Activated naive CD4-positive, alpha-beta T cell treated with anti-CD3 and anti-CD28 coated beads, Interleukin-2, amount 10 ng/mL, durations not matched to agents 7 days and 5 days (primary cell): Measurements from ENCODE around the gene TTC32.
"Not testable (repeated sequence)": the region's sequence is repeated elsewhere in the genome, so short reads cannot be mapped to it uniquely, and the experiment has no call there.

Experiments
- CTCF ChIA-PET: fragments of 350-600 bp; sonication (Branson Sonifier 250); formaldehyde crosslinking; loops from one replicate; lab custom pipeline; 2021; ENCODE audit warnings: antibody characterized with exemption; lab: Charles Lee
- DNase-seq: peaks from one replicate; pipeline ENCODE4 v3.0.0-alpha.2; 2020
- H3K27ac Mint-ChIP-seq: one replicate; pipeline ENCODE4 v1.8.0; 2021; ENCODE audit warnings: mild to moderate bottlenecking, moderate library complexity, mixed read lengths
- H3K27me3 Mint-ChIP-seq: one replicate; pipeline ENCODE4 v1.8.0; 2021; ENCODE audit warnings: mild to moderate bottlenecking, mixed read lengths
- H3K36me3 Mint-ChIP-seq: one replicate; pipeline ENCODE4 v1.8.0; 2021; ENCODE audit warnings: mixed read lengths
- H3K4me1 Mint-ChIP-seq: one replicate; pipeline ENCODE4 v1.8.0; 2021; ENCODE audit warnings: mixed read lengths
- H3K4me3 Mint-ChIP-seq: one replicate; pipeline ENCODE4 v1.8.0; 2021; ENCODE audit warnings: mild to moderate bottlenecking, moderate library complexity, mixed read lengths
- H3K9me3 Mint-ChIP-seq: one replicate; pipeline ENCODE4 v1.8.0; 2021; ENCODE audit warnings: mixed read lengths

TTC32 gene

GRCh38 chr2:19916385-19916950 is 14.7 kb upstream of the TTC32 start:
- CTCF ChIA-PET = no interaction called here
- no peak for DNase-seq
- no peaks in the 10 kb centered on the region for H3K4me1 Mint-ChIP-seq
- H3K4me3 Mint-ChIP-seq = no peak overlapping the region
- H3K27ac Mint-ChIP-seq = no peak overlapping the region
- no peaks in the 10 kb centered on the region for H3K9me3 Mint-ChIP-seq
- H3K36me3 Mint-ChIP-seq = no peaks in the 10 kb centered on the region
- no peaks in the 10 kb centered on the region for H3K27me3 Mint-ChIP-seq

GRCh38 chr2:19914266-19914975 is 12.6 kb upstream of the TTC32 start:
- CTCF ChIA-PET = no interaction called here
- Mint-ChIP-seq H3K4me3 (no peak overlapping the region), H3K27me3 (no peaks in the 10 kb centered on the region), H3K27ac (no peak overlapping the region), H3K9me3 (no peaks in the 10 kb centered on the region), H3K4me1 (no peaks in the 10 kb centered on the region), H3K36me3 (no peaks in the 10 kb centered on the region)
- no peak for DNase-seq

- DNase-seq = no peak
- no peak overlapping the region for H3K4me3 Mint-ChIP-seq
- H3K36me3 Mint-ChIP-seq = no peaks in the 10 kb centered on the region
- H3K27ac Mint-ChIP-seq = no peak overlapping the region
- H3K4me1 Mint-ChIP-seq = no peaks in the 10 kb centered on the region
- H3K27me3 Mint-ChIP-seq = no peaks in the 10 kb centered on the region
- H3K9me3 Mint-ChIP-seq = no peaks in the 10 kb centered on the region
- CTCF ChIA-PET = interaction anchor here (0.6 to 1.8 kb wide), 3 partner anchors 48 to 111 kb away, joined by 3 to 4 read pairs (median 3); no protein-coding TSS in a partner anchor
Observed at GRCh38 chr2:19911808-19912509, 10.2 kb upstream of the TTC32 start.

GRCh38 chr2:19902216-19902740 is 495 bp upstream of the TTC32 start:
- Mint-ChIP-seq H3K9me3 (no peaks in the 10 kb centered on the region), H3K27me3 (peaks cover 15% of the 10 kb centered on the region), H3K36me3 (peaks cover 21% of the 10 kb centered on the region), H3K27ac (peak overlapping the region; percentile 93), H3K4me1 (peaks cover 43% of the 10 kb centered on the region), H3K4me3 (peak overlapping the region; percentile 84)
- no peak for DNase-seq
- CTCF ChIA-PET = no interaction called here

- no peak for DNase-seq
- H3K27ac Mint-ChIP-seq = peak overlapping the region; percentile 93
- peaks cover 46% of the 10 kb centered on the region for H3K4me1 Mint-ChIP-seq
- peak overlapping the region; percentile 84 for H3K4me3 Mint-ChIP-seq
- H3K9me3 Mint-ChIP-seq = no peaks in the 10 kb centered on the region
- CTCF ChIA-PET = interaction anchor here (0.9 kb wide), 1 partner anchor 37 kb away, joined by 3 read pairs; no protein-coding TSS in a partner anchor
- H3K36me3 Mint-ChIP-seq = peaks cover 25% of the 10 kb centered on the region
- peaks cover 15% of the 10 kb centered on the region for H3K27me3 Mint-ChIP-seq
Observed at GRCh38 chr2:19900931-19901441, 797 bp downstream of the TTC32 start.

GRCh38 chr2:19899985-19900930 is 1.5 kb downstream of the TTC32 start:
- H3K4me3 Mint-ChIP-seq = peak overlapping the region; percentile 84
- peaks cover 15% of the 10 kb centered on the region for H3K27me3 Mint-ChIP-seq
- CTCF ChIA-PET = interaction anchor here (0.9 to 1.2 kb wide), 3 partner anchors 37 to 150 kb away, joined by 3 read pairs; partner anchors contain the start of gene WDR35
- peaks cover 28% of the 10 kb centered on the region for H3K36me3 Mint-ChIP-seq
- H3K27ac Mint-ChIP-seq = peak overlapping the region; percentile 93
- H3K4me1 Mint-ChIP-seq = peaks cover 54% of the 10 kb centered on the region
- DNase-seq = peak; percentile 44
- H3K9me3 Mint-ChIP-seq = no peaks in the 10 kb centered on the region

- no peaks in the 10 kb centered on the region for H3K9me3 Mint-ChIP-seq
- H3K4me3 Mint-ChIP-seq = peak overlapping the region; percentile 33
- no peak overlapping the region for H3K27ac Mint-ChIP-seq
- no peak for DNase-seq
- CTCF ChIA-PET = interaction anchor here (1.2 to 1.8 kb wide), 2 partner anchors 30 to 91 kb away, joined by 3 to 4 read pairs; partner anchors contain the start of gene WDR35
- H3K36me3 Mint-ChIP-seq = peaks cover 32% of the 10 kb centered on the region
- peaks cover 11% of the 10 kb centered on the region for H3K27me3 Mint-ChIP-seq
- H3K4me1 Mint-ChIP-seq = peaks cover 62% of the 10 kb centered on the region
Observed at GRCh38 chr2:19898592-19899329, 3.0 kb downstream of the TTC32 start.

- DNase-seq = no peak
- Mint-ChIP-seq H3K4me3 (no peak overlapping the region), H3K27me3 (peaks cover 6% of the 10 kb centered on the region), H3K27ac (peak overlapping the region; percentile 65), H3K9me3 (no peaks in the 10 kb centered on the region), H3K36me3 (peaks cover 38% of the 10 kb centered on the region), H3K4me1 (peaks cover 58% of the 10 kb centered on the region)
- CTCF ChIA-PET = interaction anchor here (1.8 kb wide), 1 partner anchor 29 kb away, joined by 4 read pairs; no protein-coding TSS in a partner anchor
Observed at GRCh38 chr2:19897623-19898245, 4.0 kb downstream of the TTC32 start.

GRCh38 chr2:19895535-19895934 is 6.2 kb downstream of the TTC32 start:
- no peaks in the 10 kb centered on the region for H3K27me3 Mint-ChIP-seq
- H3K27ac Mint-ChIP-seq = no peak overlapping the region
- H3K36me3 Mint-ChIP-seq = peaks cover 46% of the 10 kb centered on the region
- CTCF ChIA-PET = no interaction called here
- peaks cover 59% of the 10 kb centered on the region for H3K4me1 Mint-ChIP-seq
- no peak overlapping the region for H3K4me3 Mint-ChIP-seq
- no peak for DNase-seq
- H3K9me3 Mint-ChIP-seq = no peaks in the 10 kb centered on the region

- H3K4me1 Mint-ChIP-seq = peaks cover 52% of the 10 kb centered on the region
- no peaks in the 10 kb centered on the region for H3K27me3 Mint-ChIP-seq
- peak overlapping the region; percentile 14 for H3K27ac Mint-ChIP-seq
- peaks cover 46% of the 10 kb centered on the region for H3K36me3 Mint-ChIP-seq
- DNase-seq = no peak
- H3K4me3 Mint-ChIP-seq = no peak overlapping the region
- no peaks in the 10 kb centered on the region for H3K9me3 Mint-ChIP-seq
- CTCF ChIA-PET = no interaction called here
Observed at GRCh38 chr2:19894134-19894792, 7.5 kb downstream of the TTC32 start.

- no peak overlapping the region for H3K4me3 Mint-ChIP-seq
- H3K27ac Mint-ChIP-seq = no peak overlapping the region
- H3K27me3 Mint-ChIP-seq = no peaks in the 10 kb centered on the region
- H3K4me1 Mint-ChIP-seq = peaks cover 46% of the 10 kb centered on the region
- H3K36me3 Mint-ChIP-seq = peaks cover 41% of the 10 kb centered on the region
- CTCF ChIA-PET = no interaction called here
- DNase-seq = no peak
- no peaks in the 10 kb centered on the region for H3K9me3 Mint-ChIP-seq
Observed at GRCh38 chr2:19893520-19894133, 8.2 kb downstream of the TTC32 start.

- Mint-ChIP-seq H3K36me3 (peaks cover 31% of the 10 kb centered on the region), H3K4me1 (peaks cover 33% of the 10 kb centered on the region)
- CTCF ChIA-PET, H3K4me3 Mint-ChIP-seq, H3K27me3 Mint-ChIP-seq, H3K9me3 Mint-ChIP-seq, DNase-seq, H3K27ac Mint-ChIP-seq: not testable (repeated sequence)
Observed at GRCh38 chr2:19891971-19892370, 9.8 kb downstream of the TTC32 start.
